GM12864 (cell line): ENCODE results near the gene MACROH2A1.

Source experiments
- DNase-seq: peaks from one replicate; pipeline ENCODE4 v3.0.0-alpha.2; 2011; ENCODE audit warnings: low read depth
- H3K4me3 ChIP-seq: 2 replicates; pipeline ENCODE4 v1.5.1; 2011; ENCODE audit warnings: mild to moderate bottlenecking, low read depth, low read length, control low read depth
- TF ChIP-seq, protein P1 (sequence below): IDR thresholded peaks from 2 replicates; pipeline ENCODE4 v1.5.1; 2011; ENCODE audit warnings: low read depth, mild to moderate bottlenecking, moderate library complexity, low read length, control low read depth, inconsistent platforms; ENCODE audit errors: missing control alignments

Gene MACROH2A1

DNA sequence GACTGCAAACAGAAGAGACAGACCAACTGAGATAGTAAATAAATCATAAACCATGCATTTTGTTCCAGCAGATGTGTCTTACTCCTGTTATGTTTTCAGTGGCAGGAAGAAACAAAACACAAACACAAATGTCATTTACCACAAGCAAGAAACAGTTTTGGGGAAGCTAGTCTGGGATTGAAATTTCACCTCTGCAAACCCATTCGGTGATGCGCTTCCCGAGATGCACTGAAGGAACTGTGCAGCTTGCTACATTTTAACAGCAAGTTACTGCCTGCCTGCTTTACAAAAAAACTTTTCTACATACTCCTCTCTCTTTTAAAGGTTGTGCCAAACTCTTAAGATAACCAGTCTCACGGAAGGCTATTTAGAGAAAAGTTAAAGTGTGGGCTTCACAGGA lies 3.2 kb downstream of the MACROH2A1 start:
- no peak for DNase-seq
- H3K4me3 ChIP-seq: no peak overlapping the region
- TF ChIP-seq, protein P1, sequence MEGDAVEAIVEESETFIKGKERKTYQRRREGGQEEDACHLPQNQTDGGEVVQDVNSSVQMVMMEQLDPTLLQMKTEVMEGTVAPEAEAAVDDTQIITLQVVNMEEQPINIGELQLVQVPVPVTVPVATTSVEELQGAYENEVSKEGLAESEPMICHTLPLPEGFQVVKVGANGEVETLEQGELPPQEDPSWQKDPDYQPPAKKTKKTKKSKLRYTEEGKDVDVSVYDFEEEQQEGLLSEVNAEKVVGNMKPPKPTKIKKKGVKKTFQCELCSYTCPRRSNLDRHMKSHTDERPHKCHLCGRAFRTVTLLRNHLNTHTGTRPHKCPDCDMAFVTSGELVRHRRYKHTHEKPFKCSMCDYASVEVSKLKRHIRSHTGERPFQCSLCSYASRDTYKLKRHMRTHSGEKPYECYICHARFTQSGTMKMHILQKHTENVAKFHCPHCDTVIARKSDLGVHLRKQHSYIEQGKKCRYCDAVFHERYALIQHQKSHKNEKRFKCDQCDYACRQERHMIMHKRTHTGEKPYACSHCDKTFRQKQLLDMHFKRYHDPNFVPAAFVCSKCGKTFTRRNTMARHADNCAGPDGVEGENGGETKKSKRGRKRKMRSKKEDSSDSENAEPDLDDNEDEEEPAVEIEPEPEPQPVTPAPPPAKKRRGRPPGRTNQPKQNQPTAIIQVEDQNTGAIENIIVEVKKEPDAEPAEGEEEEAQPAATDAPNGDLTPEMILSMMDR: no peak

DNA sequence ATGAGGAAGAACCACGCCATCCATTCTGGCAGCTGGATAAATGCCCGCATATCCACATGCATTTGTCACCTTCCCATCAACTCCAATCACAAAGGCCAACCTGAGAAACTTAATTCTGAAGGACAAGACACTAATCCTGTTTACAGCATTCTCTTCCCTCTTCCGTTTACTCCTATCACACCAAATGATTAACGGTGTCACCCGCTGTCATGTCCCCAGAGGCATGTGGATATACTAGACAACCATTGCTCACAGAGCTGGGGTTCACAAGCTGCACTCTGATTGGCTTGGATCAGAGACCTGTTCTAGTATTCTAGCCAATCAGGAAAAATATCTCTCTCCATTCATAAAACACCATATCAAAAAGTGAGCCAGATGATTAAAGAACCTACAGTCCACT lies 3.6 kb downstream of the MACROH2A1 start:
- TF ChIP-seq, protein P1: no peak
- H3K4me3 ChIP-seq: no peak overlapping the region
- no peak for DNase-seq

DNA sequence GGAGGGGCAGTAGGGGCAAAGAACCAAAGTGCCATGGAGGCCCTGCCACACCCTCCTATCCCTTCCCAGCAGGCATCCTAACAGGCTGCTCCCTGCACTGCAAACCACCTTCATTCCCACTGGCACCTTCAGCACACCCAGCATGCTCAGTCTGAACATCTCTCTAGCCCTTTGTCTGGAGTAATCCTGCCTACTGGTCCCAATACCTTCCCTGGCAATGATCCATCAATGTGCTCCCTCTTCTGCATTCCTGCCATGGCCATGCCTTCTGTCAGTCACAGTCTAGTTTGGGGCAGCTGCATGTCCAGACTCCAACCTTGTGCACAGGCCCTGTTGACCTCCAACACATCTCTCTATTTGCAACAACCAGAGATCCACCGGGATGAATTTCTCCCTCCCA lies 4.9 kb downstream of the MACROH2A1 start:
- TF ChIP-seq, protein P1: no peak
- no peak overlapping the region for H3K4me3 ChIP-seq
- no peak for DNase-seq

DNA sequence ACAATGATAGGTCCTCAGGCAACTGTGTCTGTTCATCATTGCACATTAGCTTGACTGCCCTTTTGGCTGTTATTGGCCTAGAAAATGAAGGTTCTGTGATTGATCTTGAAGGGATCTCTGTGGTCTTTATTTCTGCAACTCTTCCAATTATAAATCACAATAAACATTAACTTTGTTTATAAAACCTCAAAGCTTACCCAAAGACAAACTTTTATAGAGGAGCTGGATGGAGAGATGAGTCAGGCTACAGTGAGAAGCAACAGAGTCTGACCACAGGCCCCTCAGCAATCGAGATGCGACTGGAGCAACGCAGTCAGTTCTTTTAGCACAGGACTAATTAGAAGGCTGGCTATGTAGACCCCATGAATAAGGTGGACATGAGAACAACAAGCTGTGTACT lies 5.3 kb downstream of the MACROH2A1 start:
- DNase-seq: no peak

DNA sequence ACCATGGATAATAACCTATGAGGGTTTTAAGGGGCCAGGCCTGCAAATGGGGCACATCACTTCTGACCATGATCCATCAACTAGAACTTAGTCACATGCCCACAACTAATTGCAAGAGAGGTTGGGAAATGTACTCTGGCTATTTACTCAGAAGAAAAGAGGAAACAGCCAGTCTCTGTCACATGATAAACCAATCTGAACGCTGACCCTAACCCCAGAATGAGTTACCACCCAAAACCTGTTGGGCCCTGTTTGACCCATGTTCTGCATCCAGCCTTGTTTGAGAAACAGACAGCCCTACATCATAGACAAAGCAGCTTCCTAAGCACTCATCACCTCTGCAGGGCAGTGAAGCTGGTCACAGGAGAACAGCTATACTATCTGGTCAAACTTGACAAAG lies 5.8 kb downstream of the MACROH2A1 start:
- H3K4me3 ChIP-seq: no peak overlapping the region
- TF ChIP-seq, protein P1: no peak
- DNase-seq: no peak

More for the DNA sequence above, 5.3 kb downstream of the MACROH2A1 start:
- TF ChIP-seq, protein P1: no peak
- H3K4me3 ChIP-seq: no peak overlapping the region

DNA sequence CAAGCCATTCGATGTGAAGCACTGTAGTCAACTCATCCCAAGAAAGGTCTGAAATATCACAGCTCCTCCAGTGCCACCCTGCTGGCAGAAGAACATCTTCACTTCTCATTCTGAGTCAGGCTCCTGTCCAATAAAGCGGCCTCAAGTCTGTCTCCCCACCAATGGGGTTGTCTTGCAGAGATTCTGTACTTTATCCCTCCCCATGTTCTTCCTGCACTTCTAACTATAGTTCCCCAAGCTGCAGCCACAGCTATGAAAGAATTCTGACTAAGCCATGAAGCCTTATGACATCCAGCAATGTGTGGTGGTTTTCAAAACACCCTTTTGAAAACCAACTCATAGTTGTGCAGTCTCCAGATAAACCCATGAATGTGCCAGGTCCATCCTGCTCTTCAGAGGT lies 6.8 kb downstream of the MACROH2A1 start:
- TF ChIP-seq, protein P1: no peak
- no peak for DNase-seq
- H3K4me3 ChIP-seq: no peak overlapping the region

DNA sequence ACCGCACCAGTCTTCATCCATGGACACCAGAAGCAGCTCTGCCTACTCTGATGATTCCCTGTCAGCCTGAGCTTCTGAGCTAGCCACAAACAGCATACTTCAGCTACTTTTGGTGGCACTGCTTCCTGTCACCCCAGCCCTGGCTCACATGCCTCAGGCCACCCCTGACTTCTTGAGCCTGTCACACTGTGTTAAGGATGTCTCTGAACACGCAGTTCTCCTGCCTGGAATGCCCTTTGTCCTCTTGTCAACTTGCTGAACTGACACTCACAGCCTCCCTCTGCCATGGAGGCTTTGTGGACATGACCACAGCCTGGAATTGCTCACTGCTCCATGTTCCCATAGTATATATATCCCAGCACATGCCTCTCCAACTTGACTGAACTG lies 7.2 kb downstream of the MACROH2A1 start:
- TF ChIP-seq, protein P1: no peak
- H3K4me3 ChIP-seq: no peak overlapping the region
- no peak for DNase-seq
